HG02588 (cell line): ENCODE data around the gene EIF2D.
"Not testable (repeated sequence)": the region's sequence is repeated elsewhere in the genome, so short reads cannot be mapped to it uniquely, and the experiment has no call there.

Source experiments
- ATAC-seq: cut with Tn5 transposase; IDR thresholded peaks from one replicate; pipeline ENCODE4 v1.9.1; 2021; ENCODE audit warnings: mild to moderate bottlenecking, moderate library complexity; ENCODE audit not compliant: unreplicated experiment

Gene EIF2D

DNA sequence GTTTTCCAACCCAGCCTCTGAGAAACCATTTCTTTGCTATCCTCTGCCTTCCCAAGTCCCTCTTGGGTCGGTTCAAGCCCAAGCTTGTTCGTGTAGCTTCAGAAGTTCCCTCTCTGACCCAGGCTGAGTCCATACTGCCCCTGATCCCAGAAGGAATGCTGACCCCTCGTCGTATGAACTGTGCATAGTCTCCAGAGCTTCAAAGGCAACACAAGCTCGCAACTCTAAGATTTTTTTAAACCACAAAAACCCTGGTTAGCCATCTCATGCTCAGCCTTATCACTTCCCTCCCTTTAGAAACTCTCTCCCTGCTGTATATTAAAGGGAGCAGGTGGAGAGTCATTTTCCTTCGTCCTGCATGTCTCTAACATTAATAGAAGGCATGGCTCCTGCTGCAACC is 23.8 kb downstream of the EIF2D start:
- ATAC-seq, result no peak

GRCh38 chr1:206587904-206588303 is 24.4 kb downstream of the EIF2D start:
- ATAC-seq, result no peak

DNA sequence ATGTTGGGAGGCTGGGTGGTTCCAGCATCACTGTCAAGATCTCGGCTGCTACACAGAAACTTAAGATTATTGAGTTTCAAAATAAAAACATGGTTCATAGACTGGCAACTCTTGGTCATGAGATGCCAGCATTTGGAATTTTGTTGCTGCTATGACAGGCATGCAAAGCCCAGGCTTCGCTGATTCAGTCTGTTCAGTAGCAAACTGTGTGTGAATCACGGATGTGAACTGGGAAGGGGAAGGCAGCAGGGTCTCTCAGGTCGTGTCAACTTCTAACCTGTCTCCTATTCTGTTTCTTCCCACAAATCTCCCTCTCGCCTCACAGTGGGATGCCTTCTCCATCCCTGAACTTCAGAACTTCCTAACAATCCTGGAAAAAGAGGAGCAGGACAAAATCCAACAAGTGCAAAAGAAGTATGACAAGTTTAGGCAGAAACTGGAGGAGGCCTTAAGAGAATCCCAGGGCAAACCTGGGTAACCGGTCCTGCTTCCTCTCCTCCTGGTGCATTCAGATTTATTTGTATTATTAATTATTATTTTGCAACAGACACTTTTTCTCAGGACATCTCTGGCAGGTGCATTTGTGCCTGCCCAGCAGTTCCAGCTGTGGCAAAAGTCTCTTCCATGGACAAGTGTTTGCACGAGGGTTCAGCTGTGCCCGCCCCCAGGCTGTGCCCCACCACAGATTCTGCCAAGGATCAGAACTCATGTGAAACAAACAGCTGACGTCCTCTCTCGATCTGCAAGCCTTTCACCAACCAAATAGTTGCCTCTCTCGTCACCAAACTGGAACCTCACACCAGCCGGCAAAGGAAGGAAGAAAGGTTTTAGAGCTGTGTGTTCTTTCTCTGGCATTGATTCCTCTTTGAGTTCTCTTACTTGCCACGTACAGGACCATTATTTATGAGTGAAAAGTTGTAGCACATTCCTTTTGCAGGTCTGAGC is 25.5 kb downstream of the EIF2D start:
- no peak for ATAC-seq

- no peak for ATAC-seq
Observed at GRCh38 chr1:206584683-206585082, 27.6 kb downstream of the EIF2D start.

- no peak for ATAC-seq
Observed at GRCh38 chr1:206583707-206584648, 28.3 kb downstream of the EIF2D start.

- no peak for ATAC-seq
Observed at GRCh38 chr1:206582971-206583706, 29.1 kb downstream of the EIF2D start.

DNA sequence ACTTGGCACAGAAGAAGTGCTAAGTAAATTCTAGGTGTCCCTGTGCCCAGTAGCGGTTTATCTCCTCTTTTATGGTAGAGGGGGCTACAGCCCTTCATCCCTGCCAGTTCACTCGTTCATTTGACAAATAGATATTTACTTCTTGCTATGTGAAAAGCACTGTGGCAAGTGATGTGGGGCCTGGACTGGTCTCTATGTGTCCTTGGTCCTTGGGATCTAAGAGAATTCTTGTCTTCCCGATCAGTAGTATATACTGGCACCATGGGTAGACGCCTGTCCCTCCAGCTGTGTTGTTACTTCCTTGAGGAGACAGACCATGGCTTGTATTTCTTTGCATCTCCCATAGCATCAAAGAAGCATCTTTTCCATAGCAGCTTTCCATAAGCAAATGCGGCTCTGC is 29.7 kb downstream of the EIF2D start:
- no peak for ATAC-seq

DNA sequence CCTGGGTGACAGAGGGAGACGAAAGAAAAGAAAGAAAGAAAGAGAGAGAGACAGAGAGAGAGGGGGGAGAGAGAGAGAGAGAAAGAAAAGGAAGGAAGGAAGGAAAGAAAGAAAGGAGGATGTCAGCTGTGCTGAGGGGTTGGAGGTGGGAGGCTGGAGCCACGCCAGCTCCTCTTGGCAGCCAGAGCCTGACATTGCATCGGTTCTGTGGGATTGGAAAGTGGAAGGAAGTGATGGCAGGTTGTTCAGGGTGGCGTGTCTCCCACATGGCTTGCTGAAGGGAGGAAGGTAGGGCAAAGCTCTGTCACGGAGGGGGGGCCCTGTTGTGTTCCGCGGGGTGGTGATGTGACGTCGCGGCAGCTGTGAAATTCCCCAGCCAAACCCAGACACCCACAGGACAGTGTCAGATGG is 30.7 kb downstream of the EIF2D start:
- no peak for ATAC-seq

DNA sequence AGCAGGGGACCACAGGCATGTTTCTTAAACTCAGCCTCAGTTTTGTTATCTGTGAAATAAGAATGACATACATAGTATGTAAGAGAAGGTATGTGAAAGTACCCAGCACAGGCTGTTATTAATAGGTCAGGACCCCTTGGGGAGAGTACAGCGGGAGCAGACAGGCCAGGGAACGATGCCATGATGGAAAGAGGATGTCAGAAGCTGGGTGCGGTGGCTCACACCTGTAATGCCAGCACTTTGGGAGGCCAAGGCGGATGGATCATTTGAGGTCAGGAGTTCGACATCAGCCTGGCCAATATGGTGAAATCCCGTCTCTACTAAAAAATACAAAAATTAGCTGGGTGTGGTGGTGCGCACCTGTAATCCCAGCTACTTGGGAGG is 31.2 kb downstream of the EIF2D start:
- not testable (repeated sequence) for ATAC-seq

DNA sequence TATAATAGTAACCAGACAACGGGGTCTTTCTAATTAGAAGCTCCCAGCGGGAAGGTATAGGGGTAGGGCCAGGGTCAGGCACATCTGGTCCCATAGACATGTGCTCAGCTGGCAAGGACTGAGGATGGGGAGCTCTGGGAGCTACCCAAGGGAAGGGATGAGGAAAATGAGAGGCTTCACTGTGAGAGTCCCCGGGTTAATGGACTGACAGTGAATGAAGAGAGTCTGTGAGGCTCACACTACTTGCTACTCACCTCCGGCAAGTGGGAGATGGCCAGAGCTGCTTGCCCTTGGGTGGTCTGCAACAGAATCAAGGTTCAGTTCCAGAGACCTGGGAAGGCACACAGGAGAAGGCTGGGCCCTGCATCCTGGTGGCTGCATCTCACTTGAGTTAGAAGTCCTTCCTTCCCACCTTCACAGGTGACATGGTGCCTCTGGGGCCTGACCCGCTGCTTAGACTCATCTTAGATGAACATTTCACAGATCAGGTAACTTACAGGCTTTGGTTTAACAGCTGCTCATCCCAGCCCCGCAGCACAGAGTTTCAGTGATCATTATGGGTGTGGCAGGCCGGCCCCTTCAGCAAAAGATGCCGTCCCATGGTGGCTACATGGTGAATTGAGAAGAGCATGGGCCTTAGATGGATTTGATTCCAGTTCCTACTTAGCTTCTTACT is 31.7 kb downstream of the EIF2D start:
- ATAC-seq, result no peak

- ATAC-seq, result peak; percentile 82
Observed at GRCh38 chr1:206579747-206580437, 32.4 kb downstream of the EIF2D start.

DNA sequence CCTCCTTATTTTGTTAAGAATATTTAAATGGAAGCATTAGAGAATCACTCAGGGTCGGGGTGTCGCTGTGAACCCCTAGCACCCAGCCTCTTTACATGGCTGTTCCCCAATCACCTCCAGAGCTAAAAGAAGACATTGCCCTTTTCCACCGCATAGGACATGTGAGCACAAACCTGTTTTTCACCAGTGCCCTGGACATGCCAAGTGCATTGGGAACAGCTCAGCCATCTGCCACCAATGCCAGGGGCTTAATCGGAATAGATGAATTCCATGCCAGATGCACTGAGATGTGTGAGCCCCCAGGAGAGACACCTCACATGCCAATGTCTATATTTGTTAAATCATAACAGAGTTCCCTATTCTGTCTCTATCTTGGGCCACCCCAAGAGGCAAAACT is 33.3 kb downstream of the EIF2D start:
- ATAC-seq, result no peak

GRCh38 chr1:206578068-206578977 is 33.9 kb downstream of the EIF2D start:
- ATAC-seq, result no peak

GRCh38 chr1:206577626-206578025 is 34.6 kb downstream of the EIF2D start:
- no peak for ATAC-seq

GRCh38 chr1:206575894-206576737 is 36.1 kb downstream of the EIF2D start:
- ATAC-seq, result no peak

- ATAC-seq, result no peak
Observed at GRCh38 chr1:206575165-206575893, 36.9 kb downstream of the EIF2D start.

DNA sequence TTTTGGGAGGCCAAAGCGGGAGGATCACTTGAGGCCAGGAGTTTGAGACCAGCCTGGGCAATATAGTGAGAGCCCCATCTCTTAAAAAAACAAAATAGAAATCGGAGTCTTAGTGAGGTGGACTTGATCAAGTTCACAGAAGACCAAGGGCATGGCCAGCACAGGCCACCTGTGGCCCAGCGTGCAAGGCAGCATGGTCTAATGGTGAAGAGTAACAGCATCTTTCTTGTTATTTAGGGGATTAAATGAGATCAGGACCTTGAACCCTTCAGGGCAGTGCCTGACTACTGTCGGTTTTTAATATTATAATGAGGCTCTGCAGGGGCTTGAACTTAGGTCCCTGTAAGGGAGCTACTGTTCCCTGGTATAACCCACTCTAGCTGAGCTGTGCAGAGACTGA is 38.5 kb downstream of the EIF2D start:
- ATAC-seq, result no peak
